Measurements from ENCODE around the gene CHCHD3.

- TF ChIP-seq CTCF (optimal IDR thresholded peaks at IDR 0.05 in 1 of 3, IDR thresholded peaks at IDR 0.05 in 1 of 3, conservative IDR thresholded peaks at IDR 0.05 in 1 of 3; ENCODE audit: extremely low read depth in 1 of 3, insufficient read depth in 2 of 3, low read length in 3 of 3) (no peak), EZH2 (IDR thresholded peaks at IDR 0.05; ENCODE audit: low read length) (no peak)
Measured at GRCh38 chr7:132780822-132781221, 301.1 kb downstream of the CHCHD3 start.
